Dermis microvascular lymphatic vessel endothelial cell (primary cell): ENCODE data around the gene PRG2. TPM values are rescaled to one million over a fixed set of nuclear protein-coding genes. Genes with fewer than 3 reads are reported as not detected.
"Not testable (repeated sequence)": the region's sequence is repeated elsewhere in the genome, so short reads cannot be mapped to it uniquely, and the experiment has no call there.

Source experiments
- DNase-seq, 2 donors: peaks; one replicate each; pipeline versions ENCODE4 v3.0.0 to v3.0.0-alpha.2; 2010; ENCODE audit warnings: low read depth in 2 of 2
- total RNA-seq: library from RNA; depleted of rRNA; stranded (reverse); fragments of >200 nt; gene quantifications from 2 replicates; pipeline ENCODE4 v1.2.1, GENCODE V29; 2014

PRG2 gene
- total RNA-seq, 1 donor from 2014 or later = under 0.01 TPM

DNA sequence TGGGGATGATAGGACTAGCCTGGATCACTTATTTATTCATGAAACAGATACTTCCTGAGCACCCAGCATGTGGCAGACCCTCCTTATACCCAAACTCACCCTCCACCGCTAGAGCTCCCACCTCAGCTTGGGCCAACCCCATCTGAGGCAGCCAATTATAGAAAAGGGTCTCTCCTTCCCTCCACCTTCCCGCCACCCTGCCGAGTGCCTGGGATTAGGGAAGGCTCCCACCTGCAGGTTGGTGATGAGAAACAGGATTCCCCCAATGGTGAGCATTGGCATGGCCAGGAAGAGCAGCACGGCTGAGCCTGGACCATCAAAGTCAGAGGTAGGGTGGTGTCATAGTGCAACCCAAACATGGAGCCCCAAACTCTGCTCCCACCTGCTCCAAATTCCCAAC is 30.6 kb upstream of the PRG2 start:
- no peak for DNase-seq

DNA sequence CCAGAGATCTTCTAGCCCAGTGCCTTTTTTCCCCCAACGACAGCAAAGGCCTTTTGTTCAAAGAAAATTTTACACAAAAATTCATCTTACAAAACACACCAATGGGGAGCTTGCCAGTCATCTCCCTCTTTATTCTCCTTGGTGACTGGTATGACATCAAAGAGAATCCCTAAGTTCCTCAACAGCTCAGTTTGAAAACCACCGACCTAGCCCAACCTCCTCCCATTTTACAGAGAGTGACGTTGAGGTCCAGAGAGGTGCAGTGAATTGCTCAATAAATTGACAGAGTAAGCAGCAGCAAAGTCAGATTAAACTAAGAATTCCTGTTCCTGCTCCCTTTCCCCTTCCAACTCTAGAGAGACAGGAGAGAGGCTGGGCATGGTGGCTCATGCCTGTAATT is 28.7 kb upstream of the PRG2 start:
- DNase-seq = no peak

DNA sequence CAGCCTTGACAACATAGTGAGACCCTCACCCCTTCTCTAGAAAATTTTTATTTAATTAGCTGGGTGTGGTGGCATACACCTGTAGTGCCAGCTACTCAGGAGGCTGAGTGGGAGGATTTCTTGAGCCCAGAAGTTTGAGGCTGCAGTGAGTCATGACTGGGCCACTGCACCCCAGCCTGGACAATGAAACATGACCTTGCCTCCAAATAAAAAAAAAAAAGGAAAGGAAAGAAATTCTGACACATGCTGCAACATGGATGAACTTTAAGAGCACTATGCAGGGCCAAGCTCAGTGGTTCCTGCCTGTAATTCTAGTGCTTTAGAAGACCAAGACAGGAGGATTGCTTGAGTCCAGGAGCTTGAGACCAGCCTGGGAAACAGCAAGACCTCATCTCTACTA is 27.7 kb upstream of the PRG2 start:
- no peak for DNase-seq

DNA sequence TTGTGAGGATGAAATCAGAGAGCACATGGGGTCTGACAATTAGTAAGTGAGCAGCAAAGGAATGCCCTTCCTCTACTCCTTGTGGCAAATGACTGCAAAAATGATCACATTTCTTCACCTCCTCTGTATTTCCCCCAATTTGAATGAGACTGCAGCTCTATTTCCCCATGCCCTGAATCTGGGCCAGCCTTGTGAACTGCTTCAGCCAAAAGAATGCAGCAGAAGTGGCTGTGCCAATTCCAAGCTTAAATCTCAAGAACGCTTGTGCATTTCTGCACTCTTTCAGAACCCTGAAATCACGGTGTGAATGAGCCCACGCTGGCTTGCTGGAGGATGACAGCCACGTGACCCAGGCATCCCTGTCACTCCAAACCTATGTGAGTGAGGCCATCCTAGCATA is 26.6 kb upstream of the PRG2 start:
- no peak for DNase-seq

DNA sequence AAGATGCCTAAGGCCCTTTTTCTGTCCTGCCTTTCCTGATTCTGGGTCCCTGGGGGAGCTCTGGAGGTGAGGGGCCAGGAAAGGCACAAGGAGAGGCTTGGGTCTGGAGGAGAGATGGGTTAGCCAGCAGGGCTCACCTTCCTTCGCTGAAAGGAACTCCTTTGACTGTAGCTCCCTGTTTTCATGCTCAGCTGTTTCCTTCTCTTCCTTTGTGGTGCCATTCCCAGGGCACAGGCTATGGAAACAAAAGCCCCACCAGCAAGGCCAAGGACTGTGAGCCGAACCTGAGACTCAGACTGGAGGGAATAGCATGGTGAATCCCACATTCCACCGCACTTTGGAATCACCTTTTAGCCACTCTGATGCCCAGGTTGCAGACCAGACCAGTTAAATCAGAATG is 26.0 kb upstream of the PRG2 start:
- peak in 1 of 2 donors; percentile 75 for DNase-seq

DNA sequence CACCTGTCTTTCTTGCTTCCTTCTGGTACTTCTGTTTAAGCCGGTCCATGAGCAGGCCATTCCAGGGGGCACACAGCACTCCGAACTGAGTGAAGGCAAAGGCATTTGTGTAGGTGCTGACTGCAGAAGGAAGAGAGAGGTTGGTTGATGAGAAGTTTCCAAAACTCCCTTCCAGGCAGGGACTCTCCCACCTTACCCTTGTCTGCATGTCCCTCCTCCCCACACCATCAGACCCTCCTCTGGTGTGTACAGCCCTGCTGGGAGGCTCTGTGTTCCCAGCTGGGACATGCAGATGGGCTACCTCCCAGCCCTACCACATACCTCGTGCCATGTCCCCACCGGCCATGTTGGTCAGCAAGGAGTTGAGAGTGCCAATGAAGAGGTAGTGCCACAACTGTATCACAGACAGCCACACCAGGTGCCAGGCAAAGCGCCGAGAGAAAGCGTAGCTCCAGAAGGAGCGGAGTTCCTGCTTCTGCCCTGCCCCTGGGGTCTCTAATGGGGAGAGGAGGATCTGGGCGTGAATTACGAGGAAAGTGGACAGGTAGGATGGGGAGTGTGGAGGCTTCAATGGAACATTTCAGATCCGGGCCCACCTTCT is 24.3 kb upstream of the PRG2 start:
- no peak for DNase-seq

DNA sequence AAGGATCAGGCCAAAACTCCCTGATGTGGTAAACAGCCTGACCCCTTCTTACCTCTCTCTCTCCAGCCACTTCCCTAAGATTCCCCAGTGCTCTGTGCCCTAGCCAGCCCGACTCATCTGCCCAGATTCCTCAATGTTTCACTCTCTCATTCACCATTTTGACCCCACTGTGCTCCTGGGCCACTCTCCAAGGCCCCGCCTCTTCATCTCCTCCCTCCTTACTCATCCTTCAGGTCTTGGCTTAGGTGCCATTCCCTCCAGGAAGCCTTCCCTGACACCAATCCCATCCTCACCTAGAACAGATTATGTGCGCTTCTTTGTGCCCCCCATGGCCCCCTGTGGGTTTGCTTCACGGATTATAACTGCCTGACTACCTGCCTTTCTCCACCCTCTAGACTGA is 23.2 kb upstream of the PRG2 start:
- DNase-seq = no peak

DNA sequence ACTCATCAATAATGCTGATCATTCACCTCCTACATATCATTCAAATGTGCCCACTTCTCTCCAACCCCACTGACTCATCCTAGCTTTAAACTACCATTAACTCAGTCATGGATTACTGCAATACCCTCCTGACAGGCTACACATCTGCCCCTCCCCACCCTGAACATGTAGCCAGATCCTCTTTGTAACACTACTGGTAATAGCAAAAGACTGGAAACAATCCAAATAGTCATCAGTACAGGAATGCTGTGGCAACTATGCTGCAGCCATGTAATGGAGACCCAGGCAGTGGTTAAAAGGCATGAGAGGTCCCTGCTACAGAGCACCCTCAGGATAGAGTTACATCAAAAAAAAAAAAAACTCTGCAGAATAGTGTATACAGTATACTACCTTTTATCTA is 19.8 kb upstream of the PRG2 start:
- no peak for DNase-seq

DNA sequence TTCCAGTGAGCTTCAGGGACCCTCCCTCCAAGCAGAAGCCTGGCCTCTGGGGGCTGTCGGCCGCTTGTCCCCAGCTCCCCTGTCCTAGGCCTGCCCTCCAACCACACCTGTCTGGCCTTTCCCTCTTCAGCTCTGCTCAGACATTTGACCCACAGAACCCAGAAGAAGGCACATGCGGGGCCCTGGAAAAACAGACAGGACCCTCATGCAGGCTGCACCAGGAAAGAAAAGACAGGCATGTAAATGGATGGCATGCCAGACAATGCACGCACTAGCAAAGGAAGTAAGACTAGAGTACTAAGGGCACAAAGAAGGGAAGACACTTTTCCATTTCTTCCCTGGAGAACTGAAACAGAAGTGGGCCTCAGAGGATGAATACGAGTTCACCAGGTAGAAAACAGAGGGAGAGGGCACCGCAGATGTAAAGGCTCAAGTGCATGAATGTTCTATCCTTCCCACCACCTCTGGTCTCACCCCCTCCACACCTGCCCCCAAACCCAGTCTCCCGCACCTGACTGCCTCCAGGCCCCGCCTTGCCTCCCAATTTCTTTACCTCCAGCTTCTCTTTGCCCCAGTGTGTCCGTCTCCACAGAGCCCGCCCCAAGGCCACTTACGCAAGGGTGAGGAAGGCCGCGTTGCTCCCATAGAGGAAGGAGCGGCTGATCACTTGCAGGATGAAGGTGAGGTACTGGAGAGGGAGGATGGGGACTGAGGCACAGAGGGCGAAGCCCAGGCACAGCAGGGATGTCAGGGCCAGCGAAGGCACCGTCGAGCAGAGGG is 19.1 kb upstream of the PRG2 start:
- DNase-seq = no peak

DNA sequence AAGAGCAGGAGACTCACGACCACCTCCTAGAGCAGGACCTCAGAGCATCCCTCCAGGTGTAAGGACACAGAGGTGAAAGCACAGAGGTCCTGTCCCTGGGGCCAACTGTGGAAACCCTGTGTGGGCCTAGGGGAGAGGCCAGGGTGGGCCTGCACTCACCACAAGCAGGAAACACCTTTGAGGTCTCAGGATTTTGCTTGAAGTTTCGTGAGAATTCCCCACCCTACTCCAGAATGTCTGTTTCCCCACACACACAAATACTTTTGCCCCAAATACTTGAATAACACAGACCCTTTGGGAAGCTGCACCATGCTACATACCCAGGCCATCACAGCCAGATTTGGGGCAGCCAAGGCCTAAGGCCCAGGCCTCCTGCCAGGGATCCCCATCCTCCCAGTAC is 18.3 kb upstream of the PRG2 start:
- no peak for DNase-seq

DNA sequence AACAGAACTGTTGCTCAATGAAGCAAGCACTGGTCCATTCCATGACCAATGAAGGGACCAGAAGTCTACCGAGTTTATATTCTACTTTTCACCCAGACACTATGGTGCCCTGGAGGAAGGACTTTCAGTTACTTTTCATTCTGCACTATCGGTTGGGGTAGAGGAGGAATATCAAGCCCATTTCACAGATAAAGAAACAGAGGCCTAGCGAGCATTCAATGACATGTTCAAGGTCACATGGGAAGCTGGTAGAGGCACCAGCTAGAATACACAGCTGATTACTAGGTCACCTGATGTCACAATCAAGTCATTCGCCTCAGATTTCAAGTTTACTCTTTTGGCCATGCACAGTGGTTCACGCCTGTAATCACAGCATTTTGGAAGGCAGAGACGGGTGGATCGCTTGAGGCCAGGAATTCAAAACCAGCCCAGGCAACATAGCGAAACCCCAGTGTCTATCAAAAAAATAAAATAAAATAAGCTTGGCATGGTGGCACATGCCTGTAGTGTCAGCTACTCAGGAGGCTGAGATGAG is 17.6 kb upstream of the PRG2 start:
- no peak for DNase-seq

DNA sequence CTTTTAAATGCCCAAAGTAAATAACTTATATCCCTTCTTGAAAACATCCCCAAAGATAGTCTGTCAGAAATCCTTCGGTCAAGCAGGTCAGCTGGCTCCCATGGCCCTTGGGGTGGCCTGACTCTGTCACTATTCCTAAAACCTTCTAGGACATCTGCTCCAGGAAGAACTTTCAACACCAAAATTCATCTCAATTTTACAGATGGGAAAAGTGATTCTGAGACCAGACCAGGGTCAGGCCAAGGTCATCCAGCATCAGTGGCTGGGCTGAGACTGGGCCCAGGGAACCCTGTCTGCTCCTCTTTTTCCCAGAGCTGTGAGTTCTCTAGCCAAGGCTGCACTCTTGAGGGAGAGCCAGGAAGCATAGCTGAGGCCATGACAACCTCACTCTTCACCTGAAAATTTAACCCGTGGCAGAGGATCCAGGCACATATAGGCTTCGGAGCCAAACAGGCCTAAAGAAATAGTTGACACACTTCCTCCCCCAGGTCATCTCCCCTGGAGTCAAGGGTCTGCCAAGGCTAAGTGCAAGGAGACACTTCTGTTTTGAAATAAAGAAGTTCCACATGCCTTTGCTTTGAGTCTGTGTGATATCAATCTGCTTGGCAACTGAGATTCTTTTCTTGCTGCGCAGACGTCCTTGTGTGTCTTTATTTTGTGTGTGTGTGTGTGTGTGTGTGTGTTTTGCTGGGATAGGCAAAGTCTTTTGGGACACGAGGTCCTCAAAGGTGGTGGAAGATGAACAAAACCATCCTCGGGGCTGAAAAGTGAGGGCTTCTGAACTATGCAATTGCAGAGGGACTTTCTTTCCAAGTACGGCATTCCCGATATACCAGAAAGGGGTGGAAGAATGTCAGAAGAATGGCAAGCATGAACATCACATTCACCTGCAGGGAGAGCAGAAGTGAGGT is 16.8 kb upstream of the PRG2 start:
- no peak for DNase-seq

DNA sequence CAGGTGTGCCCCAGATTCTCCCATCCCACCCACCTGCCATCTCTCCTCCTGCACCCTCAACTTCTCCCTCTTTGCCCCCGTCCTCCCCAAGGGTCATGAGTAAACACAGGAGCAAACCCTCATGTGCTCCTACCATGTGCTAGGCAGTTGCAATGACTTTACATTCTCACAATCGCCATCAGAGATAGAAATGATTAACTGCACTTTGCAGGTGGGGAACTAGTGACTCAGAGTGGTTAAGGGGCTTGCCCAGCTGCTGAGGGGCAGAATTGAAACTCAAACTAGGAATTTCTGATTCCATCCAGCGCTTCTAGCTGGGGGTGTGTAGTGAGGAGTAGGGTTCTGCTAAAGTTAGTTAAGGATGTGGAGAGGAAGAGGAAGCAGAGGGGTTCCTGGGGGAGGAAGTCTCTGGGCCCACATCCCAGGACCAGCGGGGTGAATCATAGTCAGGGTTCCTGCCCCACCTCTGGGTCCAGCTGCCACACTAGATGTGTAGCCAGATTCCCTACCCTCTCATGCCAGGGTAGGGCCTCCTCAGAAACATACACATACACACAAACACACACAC is 16.0 kb upstream of the PRG2 start:
- peak; percentile 26 to 85 for DNase-seq

DNA sequence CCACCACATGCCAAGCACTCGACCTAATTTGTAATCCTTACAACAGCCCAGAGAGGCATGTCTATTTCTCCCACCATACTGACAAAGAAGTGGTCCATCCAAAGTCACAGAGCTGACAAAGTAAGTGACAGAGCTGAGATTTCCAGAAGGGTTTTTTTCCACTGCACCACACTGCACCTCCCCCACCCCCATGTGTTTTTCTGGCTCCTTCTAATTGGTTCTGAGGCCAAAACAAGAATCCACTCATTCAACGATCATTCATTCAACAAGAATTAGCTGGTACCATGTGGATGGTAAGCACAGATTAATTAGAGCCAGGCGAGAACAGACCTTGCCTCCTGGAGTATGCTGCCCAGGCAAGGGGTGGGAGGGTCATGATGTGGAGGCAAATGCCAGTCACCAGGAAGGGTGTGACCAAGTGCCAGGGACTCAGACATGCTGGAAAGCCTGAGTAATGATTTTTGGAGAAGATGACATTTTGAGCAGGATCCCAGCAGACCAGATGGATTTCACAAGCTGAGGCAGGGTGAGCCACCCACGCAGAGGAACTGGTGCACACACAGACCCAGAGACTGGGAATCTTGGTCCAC is 14.9 kb upstream of the PRG2 start:
- DNase-seq = no peak

DNA sequence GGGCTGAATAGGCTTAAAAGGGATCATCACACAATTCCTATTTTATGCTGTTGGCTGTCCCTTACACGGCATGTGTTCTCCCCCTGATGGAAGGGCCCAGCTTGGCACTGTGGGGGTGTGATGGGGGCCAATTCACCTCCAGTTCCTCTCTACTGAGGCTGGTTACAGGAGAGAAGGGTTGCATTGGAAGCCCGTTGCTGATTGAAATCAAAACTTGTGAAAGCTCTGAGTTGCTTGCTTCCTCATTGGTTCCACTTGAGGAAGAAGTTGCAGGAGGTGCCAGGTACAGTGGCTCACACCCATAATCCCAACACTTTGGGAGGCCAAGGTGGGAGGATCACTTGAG is 13.3 kb upstream of the PRG2 start:
- no peak for DNase-seq

DNA sequence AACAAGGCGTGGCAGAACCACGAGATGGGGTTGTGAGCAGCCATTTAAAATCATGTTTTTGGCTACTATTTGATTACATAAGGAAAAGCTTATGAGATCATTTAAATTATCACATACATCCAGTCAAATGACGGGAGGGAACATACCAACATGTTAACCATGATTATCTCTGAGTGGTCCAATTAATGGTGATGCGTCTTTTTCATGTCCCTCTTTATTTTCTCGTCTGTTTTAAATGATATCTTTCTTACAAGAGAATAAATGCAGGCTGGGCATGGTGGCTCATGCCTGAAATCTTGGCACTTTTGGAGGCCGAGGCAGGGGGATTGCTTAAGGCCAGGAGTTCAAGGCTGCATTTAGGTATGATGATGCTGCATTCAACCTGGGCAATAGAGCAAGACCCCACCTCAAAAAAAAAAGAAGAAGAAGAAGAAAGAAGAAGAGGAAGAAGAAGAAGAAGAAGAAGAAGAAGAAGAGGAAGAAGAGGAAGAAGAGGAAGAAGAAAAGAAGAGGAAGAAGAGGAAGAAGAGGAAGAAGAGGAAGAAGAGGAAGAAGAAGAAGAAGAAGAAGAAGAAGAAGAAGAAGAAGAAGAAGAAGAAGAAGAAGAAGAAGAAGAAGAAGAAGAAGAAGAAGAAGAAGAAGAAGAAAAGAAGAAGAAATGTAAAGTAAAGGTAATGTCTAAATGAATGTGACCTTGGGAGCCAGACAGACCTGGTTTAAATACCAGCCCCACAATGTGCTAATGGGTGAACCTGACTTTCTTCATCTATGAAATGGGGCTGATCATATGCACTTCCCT is 12.8 kb upstream of the PRG2 start:
- not testable (repeated sequence) for DNase-seq

DNA sequence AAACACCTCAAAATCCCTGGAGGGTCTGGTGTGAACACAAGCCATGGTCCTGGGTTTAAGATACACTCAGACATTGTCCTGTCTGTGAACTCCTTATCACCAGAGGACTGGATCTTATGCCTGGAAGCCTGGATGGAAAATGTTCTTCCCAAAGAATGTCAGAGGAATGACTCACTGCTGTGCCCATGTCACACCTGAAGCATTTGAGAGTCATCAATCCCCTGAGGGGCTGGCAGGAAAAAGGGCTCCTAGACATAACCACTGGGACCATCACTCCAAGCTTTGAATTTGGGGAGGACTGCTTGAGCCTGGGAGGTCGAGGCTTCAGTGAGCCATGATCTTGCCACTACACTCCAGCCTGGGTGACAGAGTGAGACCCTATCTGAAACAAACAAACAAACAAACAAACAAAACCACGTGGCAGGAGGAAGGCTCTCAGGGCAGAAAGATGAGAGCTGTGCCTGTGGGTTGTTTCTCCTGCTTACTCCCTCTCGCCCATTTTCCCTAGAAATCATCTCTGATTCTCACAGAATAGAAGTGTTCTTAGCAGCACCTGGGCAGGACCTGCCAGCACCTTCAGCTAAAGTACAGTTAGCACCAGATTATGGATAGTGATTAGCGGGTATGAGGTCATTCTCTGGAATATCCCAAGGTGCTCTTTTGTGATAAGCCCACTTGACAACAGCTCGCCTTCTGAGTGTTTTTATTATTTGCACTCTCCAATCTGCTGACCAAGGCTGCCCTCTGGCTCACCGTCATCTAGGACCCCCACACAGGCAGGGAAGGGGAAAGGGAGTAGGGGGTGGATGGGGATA is 11.9 kb upstream of the PRG2 start:
- no peak for DNase-seq

DNA sequence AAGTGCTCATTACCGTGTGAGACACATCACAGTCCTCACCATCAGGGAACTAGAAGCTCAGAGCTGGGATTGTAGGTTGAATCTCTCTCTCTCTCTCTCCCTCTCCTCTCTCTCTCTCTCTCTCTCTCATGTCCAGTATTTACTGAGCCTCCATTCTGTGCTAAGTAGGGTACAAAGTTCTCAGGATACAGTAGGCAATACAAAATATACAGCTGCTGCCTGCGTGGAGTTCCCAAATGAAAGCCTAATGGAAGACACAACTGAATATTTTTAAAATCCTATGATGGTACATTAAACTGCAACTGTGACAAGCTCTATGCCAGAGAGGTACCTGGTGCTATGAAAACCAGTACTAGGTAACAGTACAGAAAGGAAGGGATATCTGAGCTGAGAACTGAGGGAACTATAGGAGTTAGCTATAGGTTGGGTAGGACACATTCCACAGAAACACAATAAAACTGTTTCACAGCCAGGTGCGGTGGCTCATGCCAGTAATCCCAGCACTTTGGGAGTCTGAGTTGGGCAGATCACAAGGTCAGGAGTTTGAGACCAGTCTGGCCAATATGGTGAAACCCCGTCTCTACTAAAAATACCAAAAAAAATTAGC is 9.6 kb upstream of the PRG2 start:
- DNase-seq = no peak

DNA sequence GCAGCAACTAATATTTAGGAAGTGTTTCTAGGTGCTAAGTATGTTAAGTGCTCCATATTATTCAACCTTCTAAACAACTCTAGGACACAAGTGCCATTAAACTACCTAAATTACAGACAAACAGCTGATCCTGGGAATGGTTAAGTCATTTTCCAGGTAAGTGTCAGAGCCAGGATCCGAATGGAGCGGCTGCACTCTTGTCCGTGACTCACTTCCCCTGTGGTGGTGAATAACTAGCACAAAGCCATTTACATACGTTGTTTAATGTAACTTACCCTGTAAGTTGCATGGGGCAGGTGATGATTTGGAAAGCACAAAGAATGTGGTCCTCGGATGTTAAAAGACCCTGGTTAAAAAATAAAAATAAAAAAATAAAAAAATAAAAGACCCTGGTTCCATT is 8.8 kb upstream of the PRG2 start:
- peak; percentile 7 to 52 for DNase-seq
